Duodenal mucosa (tissue), 2 donors: ENCODE data around the gene TPH2.

Experiments
- H3K27ac ChIP-seq: one replicate; pipeline ENCODE4 v1.7.0; 2013; ENCODE audit warnings: low read depth, low read length
- H3K27me3 ChIP-seq, 2 donors: one replicate each; pipeline ENCODE4 v1.7.0; 2013; ENCODE audit warnings: low read length in 2 of 2, control low read depth in 1 of 2; ENCODE audit not compliant: insufficient read depth in 2 of 2, control insufficient read depth in 1 of 2
- H3K36me3 ChIP-seq, 2 donors: one replicate each; pipeline ENCODE4 v1.7.0; 2013; ENCODE audit warnings: low read length in 2 of 2, control low read depth in 1 of 2; ENCODE audit not compliant: insufficient read depth in 2 of 2, control insufficient read depth in 1 of 2
- H3K4me1 ChIP-seq, 2 donors: one replicate each; pipeline ENCODE4 v1.7.0; 2013; ENCODE audit warnings: low read length in 2 of 2, control low read depth in 1 of 2; ENCODE audit not compliant: insufficient read depth in 2 of 2, control insufficient read depth in 1 of 2
- H3K4me3 ChIP-seq, 2 donors: one replicate each; pipeline ENCODE4 v1.7.0; 2013; ENCODE audit warnings: low read length in 2 of 2, low read depth in 1 of 2
- H3K9ac ChIP-seq, 2 donors: one replicate each; pipeline ENCODE4 v1.7.0; 2013; ENCODE audit warnings: low read length in 2 of 2, low read depth in 1 of 2
- H3K9me3 ChIP-seq, 2 donors: one replicate each; pipeline ENCODE4 v1.7.0; 2013; ENCODE audit warnings: low read length in 2 of 2, control low read depth in 1 of 2; ENCODE audit not compliant: control insufficient read depth in 1 of 2

The TPH2 gene

GRCh38 chr12:72018036-72018435 lies 79.4 kb downstream of the TPH2 start:
- Histone ChIP-seq H3K36me3 (no peaks in the 10 kb centered on the region), H3K9me3 (no peaks in the 10 kb centered on the region), H3K27me3 (no peaks in the 10 kb centered on the region), H3K4me1 (no peaks in the 10 kb centered on the region), H3K4me3 (no peak overlapping the region), H3K9ac (no peak overlapping the region), H3K27ac (no peak overlapping the region)

GRCh38 chr12:72024613-72025012 lies 86.0 kb downstream of the TPH2 start:
- Histone ChIP-seq H3K4me3 (no peak overlapping the region), H3K27ac (no peak overlapping the region), H3K9ac (no peak overlapping the region), H3K36me3 (no peaks in the 10 kb centered on the region), H3K9me3 (no peaks in the 10 kb centered on the region), H3K4me1 (no peaks in the 10 kb centered on the region), H3K27me3 (no peaks in the 10 kb centered on the region)

- H3K27ac ChIP-seq: no peak overlapping the region
- no peaks in the 10 kb centered on the region for H3K9me3 ChIP-seq
- no peak overlapping the region for H3K4me3 ChIP-seq
- H3K27me3 ChIP-seq: peaks cover 0 to under 1% of the 10 kb centered on the region in 2 donors
- no peak overlapping the region for H3K9ac ChIP-seq
- no peaks in the 10 kb centered on the region for H3K4me1 ChIP-seq
- H3K36me3 ChIP-seq: no peaks in the 10 kb centered on the region
Measured at GRCh38 chr12:72025524-72025923, 86.9 kb downstream of the TPH2 start.

DNA sequence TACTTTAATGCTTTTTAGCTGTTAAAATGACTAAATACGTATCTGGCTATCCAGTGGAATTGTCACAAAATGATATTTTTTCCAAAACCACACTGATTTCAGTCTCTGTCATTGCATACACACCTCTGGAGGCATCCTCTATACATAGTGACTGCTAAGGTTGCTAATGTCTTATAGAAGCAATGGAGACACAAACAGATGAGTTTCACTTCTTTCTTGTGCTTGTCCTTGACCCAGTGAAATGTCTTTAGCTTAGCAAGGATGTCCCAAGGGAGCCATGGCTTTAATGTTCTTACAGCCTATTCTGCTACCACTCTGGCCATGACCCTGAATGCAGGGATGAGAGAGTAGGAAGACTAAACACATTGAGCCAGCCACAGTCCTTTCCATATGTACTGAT lies 90.3 kb downstream of the TPH2 start:
- no peaks in the 10 kb centered on the region for H3K4me1 ChIP-seq
- no peak overlapping the region for H3K9ac ChIP-seq
- H3K27ac ChIP-seq: no peak overlapping the region
- H3K36me3 ChIP-seq: no peaks in the 10 kb centered on the region
- peaks cover 0 to 2% of the 10 kb centered on the region in 2 donors for H3K27me3 ChIP-seq
- no peak overlapping the region for H3K4me3 ChIP-seq
- H3K9me3 ChIP-seq: no peaks in the 10 kb centered on the region

- Histone ChIP-seq H3K4me3 (no peak overlapping the region), H3K9me3 (no peaks in the 10 kb centered on the region), H3K4me1 (no peaks in the 10 kb centered on the region), H3K36me3 (no peaks in the 10 kb centered on the region), H3K27me3 (peaks cover 0 to 2% of the 10 kb centered on the region in 2 donors), H3K9ac (no peak overlapping the region), H3K27ac (no peak overlapping the region)
Measured at GRCh38 chr12:72030277-72030676, 91.6 kb downstream of the TPH2 start.

- peaks cover 0 to 2% of the 10 kb centered on the region in 2 donors for H3K27me3 ChIP-seq
- H3K36me3 ChIP-seq: no peaks in the 10 kb centered on the region
- no peak overlapping the region for H3K4me3 ChIP-seq
- no peak overlapping the region for H3K9ac ChIP-seq
- H3K27ac ChIP-seq: no peak overlapping the region
- H3K9me3 ChIP-seq: no peaks in the 10 kb centered on the region
- H3K4me1 ChIP-seq: no peaks in the 10 kb centered on the region
Measured at GRCh38 chr12:72031066-72031465, 92.4 kb downstream of the TPH2 start.

GRCh38 chr12:72033991-72034390 lies 95.3 kb downstream of the TPH2 start:
- no peaks in the 10 kb centered on the region for H3K36me3 ChIP-seq

DNA sequence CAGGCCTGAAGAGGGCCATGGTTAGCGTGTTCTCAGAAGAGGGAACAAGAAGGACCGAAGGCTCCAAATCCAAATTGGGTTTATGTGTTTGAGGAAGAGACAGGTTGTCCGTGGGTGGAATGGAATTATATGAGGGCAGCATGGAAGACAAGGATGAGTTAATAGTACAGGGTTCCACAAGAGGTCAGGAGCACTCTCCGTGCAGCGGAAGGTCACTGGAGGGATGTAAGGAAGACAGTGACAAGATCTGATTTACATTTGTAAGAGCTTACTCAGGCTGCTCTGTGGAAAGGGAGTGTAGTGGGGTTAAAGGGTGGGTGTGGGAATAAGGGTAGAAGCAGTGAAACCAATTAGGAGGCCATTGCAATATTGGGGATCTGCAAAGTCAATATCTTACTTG lies 97.0 kb downstream of the TPH2 start:
- Histone ChIP-seq H3K4me1 (no peaks in the 10 kb centered on the region), H3K36me3 (no peaks in the 10 kb centered on the region), H3K27me3 (peaks cover 0 to under 1% of the 10 kb centered on the region in 2 donors), H3K27ac (no peak overlapping the region), H3K4me3 (no peak overlapping the region), H3K9ac (no peak overlapping the region), H3K9me3 (no peaks in the 10 kb centered on the region)

More at GRCh38 chr12:72033991-72034390, 95.3 kb downstream of the TPH2 start:
- no peak overlapping the region for H3K9ac ChIP-seq
- no peak overlapping the region for H3K27ac ChIP-seq
- H3K4me1 ChIP-seq: no peaks in the 10 kb centered on the region
- peaks cover 0 to 2% of the 10 kb centered on the region in 2 donors for H3K27me3 ChIP-seq
- no peak overlapping the region for H3K4me3 ChIP-seq
- no peaks in the 10 kb centered on the region for H3K9me3 ChIP-seq

- Histone ChIP-seq H3K9me3 (no peaks in the 10 kb centered on the region), H3K36me3 (no peaks in the 10 kb centered on the region), H3K27me3 (no peaks in the 10 kb centered on the region), H3K4me3 (no peak overlapping the region), H3K9ac (no peak overlapping the region), H3K27ac (no peak overlapping the region), H3K4me1 (no peaks in the 10 kb centered on the region)
Measured at GRCh38 chr12:72036393-72036792, 97.7 kb downstream of the TPH2 start.

GRCh38 chr12:72037006-72037795 lies 98.6 kb downstream of the TPH2 start:
- Histone ChIP-seq H3K4me3 (no peak overlapping the region), H3K9me3 (no peaks in the 10 kb centered on the region), H3K4me1 (no peaks in the 10 kb centered on the region), H3K36me3 (no peaks in the 10 kb centered on the region), H3K27me3 (no peaks in the 10 kb centered on the region), H3K9ac (no peak overlapping the region), H3K27ac (no peak overlapping the region)
